Prostate gland (tissue), 2 donors: ENCODE results near the gene RBBP8.

Experiments
- POLR2A ChIP-seq: fragments of 450-650 bp; IDR thresholded peaks from one replicate; pipeline ENCODE4 v1.6.1; 2016; ENCODE audit warnings: antibody characterized with exemption, mild to moderate bottlenecking
- POLR2AphosphoS5 ChIP-seq: sonication (generic); formaldehyde crosslinking; IDR thresholded peaks from one replicate; pipeline ENCODE4 v1.6.1; 2017; ENCODE audit warnings: antibody characterized with exemption
- TF ChIP-seq, protein P1 (sequence below), 4 experiments: fragments of 200-600 bp in 2 of 4; fragments of 450-650 bp in 2 of 4; sonication (generic) in 2 of 4; IDR thresholded peaks; 1 replicate in 3 of 4; 2 replicates in 1 of 4; pipeline ENCODE4 v1.5.1; 2016 to 2019; ENCODE audit warnings: antibody characterized with exemption in 4 of 4, mild to moderate bottlenecking in 2 of 4, moderate library complexity in 2 of 4

DNA sequence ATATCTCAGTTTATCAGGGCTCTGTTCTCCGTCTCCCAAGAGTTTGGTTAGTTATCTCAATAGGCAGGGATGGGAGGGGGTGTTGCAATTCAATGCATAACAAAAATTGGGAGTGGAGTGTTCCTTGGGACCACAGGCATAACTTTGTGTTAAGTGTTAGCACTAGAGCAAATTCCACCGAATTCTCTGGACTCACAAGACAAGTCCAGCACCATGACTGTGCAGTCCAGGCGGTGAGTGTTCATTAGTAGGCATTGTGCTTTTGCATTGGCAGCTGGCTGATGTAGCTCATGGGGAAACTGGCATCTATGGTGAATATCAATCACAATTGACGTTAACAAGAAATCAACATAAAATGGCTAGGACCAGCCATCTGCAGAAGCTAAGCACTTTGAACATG lies 123.2 kb downstream of the RBBP8 start:
- TF ChIP-seq, protein P1, sequence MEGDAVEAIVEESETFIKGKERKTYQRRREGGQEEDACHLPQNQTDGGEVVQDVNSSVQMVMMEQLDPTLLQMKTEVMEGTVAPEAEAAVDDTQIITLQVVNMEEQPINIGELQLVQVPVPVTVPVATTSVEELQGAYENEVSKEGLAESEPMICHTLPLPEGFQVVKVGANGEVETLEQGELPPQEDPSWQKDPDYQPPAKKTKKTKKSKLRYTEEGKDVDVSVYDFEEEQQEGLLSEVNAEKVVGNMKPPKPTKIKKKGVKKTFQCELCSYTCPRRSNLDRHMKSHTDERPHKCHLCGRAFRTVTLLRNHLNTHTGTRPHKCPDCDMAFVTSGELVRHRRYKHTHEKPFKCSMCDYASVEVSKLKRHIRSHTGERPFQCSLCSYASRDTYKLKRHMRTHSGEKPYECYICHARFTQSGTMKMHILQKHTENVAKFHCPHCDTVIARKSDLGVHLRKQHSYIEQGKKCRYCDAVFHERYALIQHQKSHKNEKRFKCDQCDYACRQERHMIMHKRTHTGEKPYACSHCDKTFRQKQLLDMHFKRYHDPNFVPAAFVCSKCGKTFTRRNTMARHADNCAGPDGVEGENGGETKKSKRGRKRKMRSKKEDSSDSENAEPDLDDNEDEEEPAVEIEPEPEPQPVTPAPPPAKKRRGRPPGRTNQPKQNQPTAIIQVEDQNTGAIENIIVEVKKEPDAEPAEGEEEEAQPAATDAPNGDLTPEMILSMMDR (IDR thresholded peaks at IDR 0.05) = no peak
- TF ChIP-seq POLR2A = no peak
- TF ChIP-seq POLR2AphosphoS5 = no peak
